Left ventricle myocardium inferior (tissue), 1 donor: Measurements from ENCODE around the gene SLX4. TPM values are rescaled to one million over a fixed set of nuclear protein-coding genes. Genes with fewer than 3 reads are reported as not detected.

ENCODE experiments used
- DNase-seq: peaks from one replicate; pipeline ENCODE4 v3.0.0-alpha.2; 2020
- H3K27ac ChIP-seq: fragments of 200-600 bp; replicated peaks from 2 replicates; pipeline ENCODE4 v1.8.0; 2021
- H3K27me3 ChIP-seq: fragments of 200-600 bp; 2 replicates; pipeline ENCODE4 v1.8.0; 2021; ENCODE audit warnings: low read depth
- H3K36me3 ChIP-seq: fragments of 200-600 bp; 2 replicates; pipeline ENCODE4 v1.8.0; 2021
- H3K4me1 ChIP-seq: fragments of 200-600 bp; 2 replicates; pipeline ENCODE4 v1.8.0; 2021
- H3K4me3 ChIP-seq: fragments of 200-600 bp; 2 replicates; pipeline ENCODE4 v1.8.0; 2021; ENCODE audit warnings: mild to moderate bottlenecking, moderate library complexity
- H3K9me3 ChIP-seq: fragments of 200-600 bp; replicated peaks from 2 replicates; pipeline ENCODE4 v1.8.0; 2021
- CTCF ChIP-seq: fragments of 200-600 bp; IDR thresholded peaks from 2 replicates; pipeline ENCODE4 v1.8.0; 2021; ENCODE audit warnings: antibody characterized with exemption, mild to moderate bottlenecking, borderline replicate concordance
- intact Hi-C: fragments of 100-400 bp; cut with micrococcal nuclease; formaldehyde crosslinking; loops from one replicate; pipeline ENCODE4 v1.11.0; 2022
- total RNA-seq: library from RNA; stranded (reverse); fragmentation: NEBNext Ultra II Directional; extraction: Animal tissue kit (Norgen Biotek cat#: 25700); gene quantifications from one replicate; pipeline ENCODE4 v1.2.1, GENCODE V29; 2021
- donor health status: DM: no; HTN: yes; CAD: no; lungs with severe emphysema.

The SLX4 gene
- total RNA-seq, 1 donor from 2014 or later, result 2.5 TPM

- intact Hi-C loops, result no loop called here
- Histone ChIP-seq H3K4me3 (no peak overlapping the region), H3K9me3 (no peaks in the 10 kb centered on the region), H3K4me1 (no peaks in the 10 kb centered on the region), H3K27ac (no peak overlapping the region), H3K36me3 (peaks cover 16% of the 10 kb centered on the region), H3K27me3 (no peaks in the 10 kb centered on the region)
- no peak for TF ChIP-seq CTCF
- DNase-seq, result no peak
Observed at GRCh38 chr16:3641801-3642396, 30.5 kb upstream of the SLX4 start.

GRCh38 chr16:3640632-3641501 is 29.5 kb upstream of the SLX4 start:
- H3K4me1 ChIP-seq, result no peaks in the 10 kb centered on the region
- no peak for DNase-seq
- H3K27ac ChIP-seq, result no peak overlapping the region
- intact Hi-C loops, result no loop called here
- TF ChIP-seq CTCF, result no peak
- H3K9me3 ChIP-seq, result no peaks in the 10 kb centered on the region
- no peaks in the 10 kb centered on the region for H3K27me3 ChIP-seq
- peaks cover 16% of the 10 kb centered on the region for H3K36me3 ChIP-seq
- no peak overlapping the region for H3K4me3 ChIP-seq

- Histone ChIP-seq H3K36me3 (peaks cover 16% of the 10 kb centered on the region), H3K27ac (no peak overlapping the region), H3K4me1 (no peaks in the 10 kb centered on the region), H3K4me3 (no peak overlapping the region), H3K9me3 (no peaks in the 10 kb centered on the region), H3K27me3 (no peaks in the 10 kb centered on the region)
- intact Hi-C loops, result no loop called here
- no peak for DNase-seq
- no peak for TF ChIP-seq CTCF
Observed at GRCh38 chr16:3640207-3640606, 28.8 kb upstream of the SLX4 start.

GRCh38 chr16:3638916-3639644 is 27.7 kb upstream of the SLX4 start:
- no peak overlapping the region for H3K4me3 ChIP-seq
- no peaks in the 10 kb centered on the region for H3K9me3 ChIP-seq
- intact Hi-C loops, result no loop called here
- H3K27me3 ChIP-seq, result no peaks in the 10 kb centered on the region
- H3K4me1 ChIP-seq, result no peaks in the 10 kb centered on the region
- no peak for DNase-seq
- no peak overlapping the region for H3K27ac ChIP-seq
- no peak for TF ChIP-seq CTCF
- H3K36me3 ChIP-seq, result peaks cover 16% of the 10 kb centered on the region

- no peak for TF ChIP-seq CTCF
- no peak overlapping the region for H3K27ac ChIP-seq
Observed at GRCh38 chr16:3637371-3637923, 26.0 kb upstream of the SLX4 start.

More at GRCh38 chr16:3637371-3637923, 26.0 kb upstream of the SLX4 start:
- intact Hi-C loops, result no loop called here
- no peak for DNase-seq
- Histone ChIP-seq H3K9me3 (no peaks in the 10 kb centered on the region), H3K36me3 (peaks cover 12% of the 10 kb centered on the region), H3K27me3 (no peaks in the 10 kb centered on the region), H3K4me1 (no peaks in the 10 kb centered on the region), H3K4me3 (no peak overlapping the region)
